ENCODE data around the gene CCDC157. TPM values are rescaled to one million over a fixed set of nuclear protein-coding genes. Genes with fewer than 3 reads are reported as not detected.

CCDC157 gene
- total and polyA plus RNA-seq, 4 donors = 0.53 to 1.4 (median 0.98) TPM

GRCh38 chr22:30405731-30406130, 48.9 kb downstream of the CCDC157 start:
- Histone ChIP-seq H3K4me1 (ENCODE audit: control insufficient read depth in 4 of 4, insufficient read depth in 4 of 4, low read length in 3 of 4) (peaks cover 10 to 74% (median 66%) of the 10 kb centered on the region in 4 donors), H3K9ac (ENCODE audit: low read depth in 1 of 2, low read length in 2 of 2) (no peak overlapping the region), H3K27me3 (ENCODE audit: control insufficient read depth in 4 of 4, insufficient read depth in 4 of 4, low read length in 3 of 4) (no peaks in the 10 kb centered on the region), H3K4me3 (ENCODE audit: low read depth in 1 of 3, low read length in 3 of 3) (no peak overlapping the region), H3K27ac (ENCODE audit: low read depth in 1 of 2, low read length in 2 of 2) (peak overlapping the region in 1 of 2 donors; percentile 27), H3K9me3 (ENCODE audit: control insufficient read depth in 4 of 4, low read length in 3 of 4) (no peaks in the 10 kb centered on the region), H3K36me3 (ENCODE audit: control insufficient read depth in 4 of 4, insufficient read depth in 3 of 4, low read depth in 1 of 4, low read length in 3 of 4) (peaks cover 5 to 41% (median 36%) of the 10 kb centered on the region in 4 donors)
- no peak for DNase-seq (ENCODE audit: low spot score)
- peak in 1 of 2 donors; percentile 22 for TF ChIP-seq RXRA (IDR thresholded peaks at IDR 0.05)
- TF ChIP-seq NR2F2 (IDR thresholded peaks at IDR 0.05) = no peak
- no peak for TF ChIP-seq YY1 (IDR thresholded peaks at IDR 0.05)
- TF ChIP-seq ZBTB33 (IDR thresholded peaks at IDR 0.05) = no peak
- no peak for TF ChIP-seq REST (IDR thresholded peaks at IDR 0.05)
- TF ChIP-seq HNF4G (IDR thresholded peaks at IDR 0.05) = no peak
- peak; percentile 11 for TF ChIP-seq SP1 (IDR thresholded peaks at IDR 0.05)
- peak; percentile 70 to 73 for TF ChIP-seq HNF4A (conservative IDR thresholded peaks at IDR 0.05)
- no peak for TF ChIP-seq FOXA1 (IDR thresholded peaks at IDR 0.05)
- TF ChIP-seq FOXA2 (IDR thresholded peaks at IDR 0.05) = no peak
- 48% methylated on average over 4 of the region's 4 CpGs for WGBS

GRCh38 chr22:30406400-30406799, 49.6 kb downstream of the CCDC157 start:
- DNase-seq (ENCODE audit: low spot score) = no peak
- Histone ChIP-seq H3K4me3 (ENCODE audit: low read depth in 1 of 3, low read length in 3 of 3) (no peak overlapping the region), H3K36me3 (ENCODE audit: control insufficient read depth in 4 of 4, insufficient read depth in 3 of 4, low read depth in 1 of 4, low read length in 3 of 4) (peaks cover 5 to 44% (median 39%) of the 10 kb centered on the region in 4 donors), H3K9me3 (ENCODE audit: control insufficient read depth in 4 of 4, low read length in 3 of 4) (no peaks in the 10 kb centered on the region), H3K27ac (ENCODE audit: low read depth in 1 of 2, low read length in 2 of 2) (no peak overlapping the region), H3K27me3 (ENCODE audit: control insufficient read depth in 4 of 4, insufficient read depth in 4 of 4, low read length in 3 of 4) (no peaks in the 10 kb centered on the region), H3K9ac (ENCODE audit: low read depth in 1 of 2, low read length in 2 of 2) (no peak overlapping the region), H3K4me1 (ENCODE audit: control insufficient read depth in 4 of 4, insufficient read depth in 4 of 4, low read length in 3 of 4) (peaks cover 10 to 76% (median 66%) of the 10 kb centered on the region in 4 donors)
- TF ChIP-seq RAD21 (IDR thresholded peaks at IDR 0.05) = no peak
- no peak for TF ChIP-seq EGR1 (IDR thresholded peaks at IDR 0.05; ENCODE audit: low read depth in 2 of 2)
- no peak for TF ChIP-seq MAX (IDR thresholded peaks at IDR 0.05)
- TF ChIP-seq SP1 (IDR thresholded peaks at IDR 0.05) = no peak
- TF ChIP-seq RXRA (IDR thresholded peaks at IDR 0.05) = no peak
- no peak for TF ChIP-seq FOXA2 (IDR thresholded peaks at IDR 0.05)
- no peak for TF ChIP-seq ZBTB33 (IDR thresholded peaks at IDR 0.05)
- TF ChIP-seq TAF1 (conservative IDR thresholded peaks at IDR 0.05) = no peak
- no peak for TF ChIP-seq REST (IDR thresholded peaks at IDR 0.05)
- no peak for TF ChIP-seq CTCF (IDR thresholded peaks at IDR 0.05; ENCODE audit: low read depth, low read length, missing input control)
- TF ChIP-seq NR2F2 (IDR thresholded peaks at IDR 0.05) = no peak
- no peak for TF ChIP-seq GABPA (IDR thresholded peaks at IDR 0.05 in 1 of 2, conservative IDR thresholded peaks at IDR 0.05 in 1 of 2)
- no peak for TF ChIP-seq HNF4A (conservative IDR thresholded peaks at IDR 0.05)
- no peak for TF ChIP-seq JUND (IDR thresholded peaks at IDR 0.05)
- no peak for TF ChIP-seq HNF4G (IDR thresholded peaks at IDR 0.05)
- no peak for TF ChIP-seq FOXA1 (IDR thresholded peaks at IDR 0.05)
- WGBS = 92% methylated on average over 6 of the region's 6 CpGs

Measured in liver (tissue), 9 donors.